GM19328 (cell line): ENCODE measurements around the gene PDLIM4.

ENCODE experiments used
- ATAC-seq: cut with Tn5 transposase; IDR thresholded peaks from one replicate; pipeline ENCODE4 v1.9.1; 2021; ENCODE audit warnings: mild to moderate bottlenecking, moderate library complexity; ENCODE audit not compliant: unreplicated experiment

The PDLIM4 gene

GRCh38 chr5:132280371-132281240 is 23.1 kb downstream of the PDLIM4 start:
- no peak for ATAC-seq

- no peak for ATAC-seq
Measured at GRCh38 chr5:132281856-132282614, 24.5 kb downstream of the PDLIM4 start.

- ATAC-seq, result no peak
Measured at GRCh38 chr5:132283423-132284043, 26.0 kb downstream of the PDLIM4 start.

- ATAC-seq, result no peak
Measured at GRCh38 chr5:132289097-132289496, 31.6 kb downstream of the PDLIM4 start.

GRCh38 chr5:132291026-132291425 is 33.5 kb downstream of the PDLIM4 start:
- no peak for ATAC-seq

GRCh38 chr5:132293066-132293991 is 35.8 kb downstream of the PDLIM4 start:
- ATAC-seq, result peak; percentile 34

GRCh38 chr5:132293992-132294727 is 36.7 kb downstream of the PDLIM4 start, which contains the start of gene SLC22A4:
SLC22A4 (plus strand) TSS chr5:132294394; CDS start chr5:132294617, 223 bp downstream.
- ATAC-seq, result peak; percentile 65

- ATAC-seq, result peak; percentile 6
Measured at GRCh38 chr5:132294728-132295504, 37.4 kb downstream of the PDLIM4 start.

GRCh38 chr5:132295505-132296411 is 38.3 kb downstream of the PDLIM4 start:
- no peak for ATAC-seq

GRCh38 chr5:132296412-132297016 is 39.0 kb downstream of the PDLIM4 start:
- no peak for ATAC-seq

GRCh38 chr5:132297211-132297940 is 39.9 kb downstream of the PDLIM4 start:
- no peak for ATAC-seq

GRCh38 chr5:132298298-132299212 is 41.1 kb downstream of the PDLIM4 start:
- ATAC-seq, result no peak

GRCh38 chr5:132299917-132300316 is 42.4 kb downstream of the PDLIM4 start:
- no peak for ATAC-seq

GRCh38 chr5:132300577-132301343 is 43.3 kb downstream of the PDLIM4 start:
- ATAC-seq, result no peak
